Heart left ventricle (tissue), 13 donors: ENCODE measurements around the gene ERN1.

Experiments used
- CTCF ChIP-seq, 12 donors: fragments of 200-600 bp; sonication (generic) in 4 of 12; IDR thresholded peaks; one replicate each; pipeline versions ENCODE4 v1.5.0 to v1.8.0; 2018 to 2022; ENCODE audit warnings: antibody characterized with exemption in 12 of 12, mild to moderate bottlenecking in 5 of 12
- POLR2A ChIP-seq, 2 donors: fragments of 450-650 bp; IDR thresholded peaks; one replicate each; pipeline ENCODE4 v1.6.1; 2017; ENCODE audit warnings: antibody characterized with exemption in 2 of 2, mild to moderate bottlenecking in 2 of 2, moderate library complexity in 2 of 2
- donor health status: ischemic (EF 13 %, LVEDD 7.1; RV severe dilation, severe dysfunction).
- donor health status: DM: no; HTN: yes; CAD: no.
- donor health status: DM: no; HTN: no; CAD: no.
- donor health status: ischemic (EF 25% LVEDD 6.9; RV normal size, moderate dysfunction).
- donor health status: ischemic (EF 25% LVEDD 5.7; RV mildly dilated, moderate dysfunction).
- donor health status: ischemic (EF 35%, LVEDD 5.7; RV mildly dilated, moderate dysfunction).
- donor health status: nonischemic (EF 11% LVEDD 7.7; RV severe dilation, severe dysfunction).
- donor health status: DM: yes; HTN: yes; CAD: no.
- donor health status: PGD.
- donor health status: ischemic (EF 29% LVEDD 5.4; RV normal size, mild dysfunction).
- donor health status: nonischemic (EF 23%, LVEDD 6.1; RV moderate dilation, normal function).

- TF ChIP-seq POLR2A (IDR thresholded peaks at IDR 0.05): no peak
- no peak for TF ChIP-seq CTCF (IDR thresholded peaks at IDR 0.05)
These were observed 14.8 kb downstream of the ERN1 start for GRCh38 chr17:64115043-64115698.
